Esophagus (tissue), 2 donors: ENCODE data around the gene PODXL2. TPM values are rescaled to one million over a fixed set of nuclear protein-coding genes. Genes with fewer than 3 reads are reported as not detected.
A peak's percentile ranks its signal among the peaks of the same experiment; 100 is the strongest.

Experiments used
- H3K27ac ChIP-seq, 2 donors: one replicate each; pipeline ENCODE4 v1.5.1; 2013; ENCODE audit warnings: low read depth in 2 of 2, mild to moderate bottlenecking in 2 of 2, inconsistent platforms in 1 of 2, low read length in 1 of 2, moderate library complexity in 1 of 2
- H3K27me3 ChIP-seq, 2 donors: one replicate each; pipeline ENCODE4 v1.6.1; 2013; ENCODE audit warnings: low read length in 2 of 2, control low read depth in 1 of 2, mild to moderate bottlenecking in 1 of 2; ENCODE audit not compliant: insufficient read depth in 2 of 2, control insufficient read depth in 1 of 2
- H3K36me3 ChIP-seq, 2 donors: one replicate each; pipeline ENCODE4 v1.6.1; 2013; ENCODE audit warnings: low read length in 1 of 2; ENCODE audit not compliant: control insufficient read depth in 2 of 2, insufficient read depth in 2 of 2
- H3K4me1 ChIP-seq, 2 donors: one replicate each; pipeline ENCODE4 v1.6.1; 2013; ENCODE audit warnings: low read length in 1 of 2; ENCODE audit not compliant: control insufficient read depth in 2 of 2, insufficient read depth in 2 of 2
- H3K4me3 ChIP-seq, 2 donors: one replicate each; pipeline ENCODE4 v1.5.1; 2013; ENCODE audit warnings: low read length in 2 of 2, mild to moderate bottlenecking in 2 of 2, low read depth in 1 of 2, moderate library complexity in 1 of 2
- H3K9me3 ChIP-seq, 2 donors: one replicate each; pipeline ENCODE4 v1.6.1; 2013; ENCODE audit warnings: mild to moderate bottlenecking in 2 of 2, low read depth in 1 of 2, low read length in 1 of 2, moderate library complexity in 1 of 2; ENCODE audit not compliant: control insufficient read depth in 2 of 2, insufficient read depth in 1 of 2
- WGBS, 2 donors: extraction: QIAGEN DNeasy Blood & Tissue Kit; methylation state at CpG; one replicate each; pipeline ENCODE4 v1.1.7; 2013; 5-methylcytosine and 5-hydroxymethylcytosine counted together
- polyA plus RNA-seq, 2 donors: library from polyadenylated mRNA; stranded (reverse); fragments of 200-250 nt; gene quantifications; one replicate each; pipeline ENCODE4 v1.2.3, GENCODE V29; 2013
- donor health status: healthy with polysubstance abuse.
- donor health status: Bipolar disorder and iron deficiency.

The PODXL2 gene
- polyA plus RNA-seq, 2 donors, result 2.5 to 3.6 TPM

- peaks cover 0 to 2% of the 10 kb centered on the region in 2 donors for H3K4me1 ChIP-seq
These were observed 57.5 kb downstream of the PODXL2 start for GRCh38 chr3:127686512-127686894.

GRCh38 chr3:127687228-127687737 is 58.3 kb downstream of the PODXL2 start:
- peaks cover 0 to 2% of the 10 kb centered on the region in 2 donors for H3K4me1 ChIP-seq
- peaks cover under 1 to 16% of the 10 kb centered on the region in 2 donors for H3K36me3 ChIP-seq
- no peaks in the 10 kb centered on the region for H3K27me3 ChIP-seq
- H3K27ac ChIP-seq, result no peak overlapping the region
- WGBS, 2 donors, result 97% methylated on average over 2 of the region's 2 CpGs
- no peak overlapping the region for H3K4me3 ChIP-seq
- H3K9me3 ChIP-seq, result no peaks in the 10 kb centered on the region

More at GRCh38 chr3:127686512-127686894, 57.5 kb downstream of the PODXL2 start:
- H3K4me3 ChIP-seq, result no peak overlapping the region
- peaks cover 0 to 11% of the 10 kb centered on the region in 2 donors for H3K36me3 ChIP-seq
- H3K9me3 ChIP-seq, result no peaks in the 10 kb centered on the region
- H3K27me3 ChIP-seq, result no peaks in the 10 kb centered on the region
- no peak overlapping the region for H3K27ac ChIP-seq

DNA sequence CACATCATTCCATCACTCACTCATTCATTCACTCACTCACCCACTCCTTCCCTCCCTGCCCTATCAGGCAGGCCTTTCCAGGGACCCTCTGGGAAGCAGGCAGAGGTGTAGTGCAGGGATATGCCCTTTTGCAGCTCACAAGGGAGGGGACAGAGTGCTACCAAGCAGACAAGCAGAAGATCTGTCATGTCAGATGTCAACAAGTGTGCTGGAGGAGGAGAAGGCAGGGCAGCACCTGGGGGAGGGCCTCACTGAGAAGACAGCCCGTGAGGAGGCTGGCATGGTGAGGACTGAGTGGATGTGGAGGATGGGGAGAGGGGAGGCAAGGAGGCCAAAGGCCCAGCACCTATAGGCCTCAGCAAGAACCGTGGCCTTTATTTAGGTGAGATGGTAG is 59.0 kb downstream of the PODXL2 start:
- WGBS, 2 donors, result 68 to 78% methylated on average over 2 of the region's 2 CpGs
- H3K27me3 ChIP-seq, result no peaks in the 10 kb centered on the region
- no peaks in the 10 kb centered on the region for H3K9me3 ChIP-seq
- no peak overlapping the region for H3K4me3 ChIP-seq
- peaks cover 4 to 24% of the 10 kb centered on the region in 2 donors for H3K36me3 ChIP-seq
- H3K27ac ChIP-seq, result no peak overlapping the region
- peaks cover 0 to 2% of the 10 kb centered on the region in 2 donors for H3K4me1 ChIP-seq

GRCh38 chr3:127688416-127689265 is 59.7 kb downstream of the PODXL2 start:
- peak overlapping the region in 1 of 2 donors; percentile 22 for H3K27ac ChIP-seq
- H3K9me3 ChIP-seq, result no peaks in the 10 kb centered on the region
- 71 to 78% methylated on average over 20 of the region's 20 CpGs for WGBS, 2 donors
- H3K4me1 ChIP-seq, result peaks cover 0 to 2% of the 10 kb centered on the region in 2 donors
- peaks cover 8 to 25% of the 10 kb centered on the region in 2 donors for H3K36me3 ChIP-seq
- no peak overlapping the region for H3K4me3 ChIP-seq
- H3K27me3 ChIP-seq, result no peaks in the 10 kb centered on the region

- WGBS, 2 donors, result 89 to 90% methylated on average over 19 of the region's 19 CpGs
- H3K27me3 ChIP-seq, result no peaks in the 10 kb centered on the region
- H3K4me1 ChIP-seq, result peaks cover 0 to 2% of the 10 kb centered on the region in 2 donors
- no peak overlapping the region for H3K4me3 ChIP-seq
- no peaks in the 10 kb centered on the region for H3K9me3 ChIP-seq
- H3K36me3 ChIP-seq, result peaks cover 8 to 27% of the 10 kb centered on the region in 2 donors
- peak overlapping the region in 1 of 2 donors; percentile 14 for H3K27ac ChIP-seq
These were observed 60.4 kb downstream of the PODXL2 start for GRCh38 chr3:127689266-127689860.

GRCh38 chr3:127690106-127690505 is 61.1 kb downstream of the PODXL2 start:
- Histone ChIP-seq H3K27me3 (no peaks in the 10 kb centered on the region), H3K36me3 (peaks cover 8 to 28% of the 10 kb centered on the region in 2 donors), H3K27ac (peak overlapping the region; percentile 66 to 78), H3K9me3 (no peaks in the 10 kb centered on the region), H3K4me1 (peaks cover 0 to 2% of the 10 kb centered on the region in 2 donors), H3K4me3 (no peak overlapping the region)
- 33 to 49% methylated on average over 4 of the region's 4 CpGs for WGBS, 2 donors

- H3K27ac ChIP-seq, result peak overlapping the region in 1 of 2 donors; percentile 66
These were observed 62.0 kb downstream of the PODXL2 start for GRCh38 chr3:127690823-127691452.

DNA sequence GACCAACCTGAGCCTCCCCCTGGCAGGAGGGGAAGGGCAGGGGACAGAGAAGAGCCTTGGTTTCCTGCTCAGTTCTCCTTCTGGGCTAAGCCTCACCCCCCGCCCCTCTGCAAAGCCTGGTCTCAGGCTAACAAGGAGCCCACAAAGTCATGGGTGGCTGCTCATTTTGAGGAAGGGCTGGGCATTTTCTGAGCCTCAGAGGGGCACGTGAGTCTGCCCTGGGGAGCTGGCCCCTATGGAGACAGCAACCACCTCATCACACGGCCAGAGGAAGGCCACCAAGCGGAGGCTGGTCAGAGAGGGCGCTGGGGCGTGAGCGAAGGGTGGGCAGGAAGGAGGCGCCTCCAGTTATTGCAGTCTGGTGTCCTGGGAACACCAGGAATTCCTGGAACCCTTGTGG is 62.5 kb downstream of the PODXL2 start:
- H3K9me3 ChIP-seq, result no peaks in the 10 kb centered on the region
- H3K4me3 ChIP-seq, result no peak overlapping the region
- peaks cover 8 to 28% of the 10 kb centered on the region in 2 donors for H3K36me3 ChIP-seq
- H3K27ac ChIP-seq, result peak overlapping the region in 1 of 2 donors; percentile 5
- WGBS, 2 donors, result 91 to 96% methylated on average over 8 of the region's 8 CpGs
- peaks cover 0 to 2% of the 10 kb centered on the region in 2 donors for H3K4me1 ChIP-seq
- no peaks in the 10 kb centered on the region for H3K27me3 ChIP-seq

More at GRCh38 chr3:127690823-127691452, 62.0 kb downstream of the PODXL2 start:
- Histone ChIP-seq H3K27me3 (no peaks in the 10 kb centered on the region), H3K36me3 (peaks cover 8 to 28% of the 10 kb centered on the region in 2 donors), H3K4me1 (peaks cover 0 to 2% of the 10 kb centered on the region in 2 donors), H3K4me3 (no peak overlapping the region), H3K9me3 (no peaks in the 10 kb centered on the region)
- 79 to 88% methylated on average over 4 of the region's 4 CpGs for WGBS, 2 donors

- Histone ChIP-seq H3K27ac (no peak overlapping the region), H3K9me3 (no peaks in the 10 kb centered on the region), H3K4me1 (peaks cover 0 to 6% of the 10 kb centered on the region in 2 donors), H3K27me3 (no peaks in the 10 kb centered on the region), H3K4me3 (no peak overlapping the region), H3K36me3 (peaks cover 8 to 28% of the 10 kb centered on the region in 2 donors)
- 89 to 91% methylated on average over 6 of the region's 6 CpGs for WGBS, 2 donors
These were observed 63.0 kb downstream of the PODXL2 start for GRCh38 chr3:127691974-127692373.
